Colonic mucosa (tissue), 4 donors: ENCODE results near the gene SEMA5B. TPM values are rescaled to one million over a fixed set of nuclear protein-coding genes. Genes with fewer than 3 reads are reported as not detected.

Experiments
- DNase-seq: peaks from one replicate; pipeline ENCODE4 v3.0.0-alpha.2; 2020
- H3K27ac ChIP-seq: fragments of 200-600 bp; one replicate; pipeline ENCODE4 v1.8.0; 2021
- H3K27me3 ChIP-seq: fragments of 200-600 bp; one replicate; pipeline ENCODE4 v1.8.0; 2021
- H3K36me3 ChIP-seq: fragments of 200-600 bp; one replicate; pipeline ENCODE4 v1.8.0; 2021
- H3K4me1 ChIP-seq: fragments of 200-600 bp; one replicate; pipeline ENCODE4 v1.8.0; 2021; ENCODE audit warnings: mild to moderate bottlenecking
- H3K4me3 ChIP-seq: fragments of 200-600 bp; one replicate; pipeline ENCODE4 v1.8.0; 2021
- H3K9ac ChIP-seq, 2 donors: one replicate each; pipeline ENCODE4 v1.7.0; 2013; ENCODE audit warnings: control low read depth in 2 of 2, low read depth in 2 of 2, low read length in 2 of 2
- H3K9me3 ChIP-seq: fragments of 200-600 bp; one replicate; pipeline ENCODE4 v1.8.0; 2021
- intact Hi-C: fragments of 100-400 bp; cut with DNase I; formaldehyde crosslinking; loops from one replicate; pipeline ENCODE4 v1.14.1; 2022
- total RNA-seq, 2 donors: library from RNA; stranded (reverse); fragmentation: NEBNext Ultra II Directional in 1 of 2; extraction: Animal tissue kit (Norgen Biotek cat#: 25700) in 1 of 2; gene quantifications; one replicate each; pipeline ENCODE4 v1.2.1, GENCODE V29; 2021
- TF ChIP-seq, protein P1 (sequence below): fragments of 200-600 bp; IDR thresholded peaks from one replicate; pipeline ENCODE4 v1.8.0; 2022; ENCODE audit warnings: antibody characterized with exemption, mild to moderate bottlenecking
- donor health status: healthy.
- donor health status: DM: no; HTN: no; CAD: no.
- donor health status: DM: no; HTN: no; CAD: no.

SEMA5B gene
- total RNA-seq, 2 donors from 2014 or later: 0.40 to 1.3 TPM

DNA sequence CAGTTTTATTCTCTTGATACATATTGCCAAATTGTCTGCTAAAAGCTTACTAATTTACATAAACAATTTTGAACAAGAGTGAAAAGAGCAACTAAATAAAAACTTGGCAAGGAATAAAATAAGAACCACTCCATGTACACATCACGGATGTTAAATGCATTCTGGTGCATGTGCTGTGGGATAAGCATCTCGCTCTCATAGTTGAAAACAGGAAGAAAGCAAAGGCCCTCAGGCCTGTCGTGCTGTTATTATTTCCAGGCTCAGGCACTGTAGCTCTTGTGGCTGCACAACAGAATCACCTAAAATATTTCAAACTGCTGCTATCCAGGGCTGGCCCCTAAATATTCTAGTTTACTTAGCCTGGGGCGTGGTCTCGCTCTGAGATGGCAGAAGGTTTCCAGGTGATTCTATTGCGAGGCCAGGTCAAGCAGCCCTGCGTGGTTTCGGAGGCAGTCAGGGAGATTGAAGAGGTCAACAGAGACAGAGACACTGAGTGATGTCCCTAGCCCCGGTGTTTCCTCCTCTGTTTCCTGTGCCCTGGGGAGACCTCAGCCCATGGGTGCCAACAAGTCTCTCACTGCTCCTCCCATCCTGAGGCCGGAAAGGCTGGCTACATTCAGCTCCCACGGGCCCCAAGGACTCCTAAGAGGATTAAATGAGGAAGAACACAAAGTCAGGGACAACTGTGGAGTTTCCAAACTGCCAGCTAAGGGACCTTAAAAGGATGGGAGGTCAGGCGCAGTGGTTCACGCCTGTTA is 21.1 kb upstream of the SEMA5B start:
- H3K9me3 ChIP-seq: no peaks in the 10 kb centered on the region
- TF ChIP-seq, protein P1, sequence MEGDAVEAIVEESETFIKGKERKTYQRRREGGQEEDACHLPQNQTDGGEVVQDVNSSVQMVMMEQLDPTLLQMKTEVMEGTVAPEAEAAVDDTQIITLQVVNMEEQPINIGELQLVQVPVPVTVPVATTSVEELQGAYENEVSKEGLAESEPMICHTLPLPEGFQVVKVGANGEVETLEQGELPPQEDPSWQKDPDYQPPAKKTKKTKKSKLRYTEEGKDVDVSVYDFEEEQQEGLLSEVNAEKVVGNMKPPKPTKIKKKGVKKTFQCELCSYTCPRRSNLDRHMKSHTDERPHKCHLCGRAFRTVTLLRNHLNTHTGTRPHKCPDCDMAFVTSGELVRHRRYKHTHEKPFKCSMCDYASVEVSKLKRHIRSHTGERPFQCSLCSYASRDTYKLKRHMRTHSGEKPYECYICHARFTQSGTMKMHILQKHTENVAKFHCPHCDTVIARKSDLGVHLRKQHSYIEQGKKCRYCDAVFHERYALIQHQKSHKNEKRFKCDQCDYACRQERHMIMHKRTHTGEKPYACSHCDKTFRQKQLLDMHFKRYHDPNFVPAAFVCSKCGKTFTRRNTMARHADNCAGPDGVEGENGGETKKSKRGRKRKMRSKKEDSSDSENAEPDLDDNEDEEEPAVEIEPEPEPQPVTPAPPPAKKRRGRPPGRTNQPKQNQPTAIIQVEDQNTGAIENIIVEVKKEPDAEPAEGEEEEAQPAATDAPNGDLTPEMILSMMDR: no peak
- no peak overlapping the region for H3K27ac ChIP-seq
- no peak overlapping the region for H3K4me3 ChIP-seq
- H3K9ac ChIP-seq: no peak overlapping the region
- H3K4me1 ChIP-seq: no peaks in the 10 kb centered on the region
- no peaks in the 10 kb centered on the region for H3K36me3 ChIP-seq
- intact Hi-C loops: no loop called here
- no peaks in the 10 kb centered on the region for H3K27me3 ChIP-seq
- DNase-seq: no peak

DNA sequence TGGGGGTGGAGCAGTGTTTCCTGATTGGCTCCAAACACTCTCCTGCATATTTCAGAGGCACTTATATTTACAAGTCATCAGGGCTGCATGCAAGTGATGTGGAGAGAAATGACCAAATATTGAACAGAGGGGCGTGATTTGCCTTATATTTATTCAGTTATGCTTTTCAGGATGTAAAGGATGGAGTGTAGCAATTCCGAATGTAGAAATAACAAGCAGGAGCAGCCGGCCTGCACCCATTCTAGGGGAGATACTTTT is 19.4 kb upstream of the SEMA5B start:
- intact Hi-C loops: no loop called here
- no peak overlapping the region for H3K9ac ChIP-seq
- H3K4me3 ChIP-seq: no peak overlapping the region
- H3K27ac ChIP-seq: no peak overlapping the region
- no peak for DNase-seq
- no peaks in the 10 kb centered on the region for H3K27me3 ChIP-seq
- H3K9me3 ChIP-seq: no peaks in the 10 kb centered on the region
- H3K36me3 ChIP-seq: no peaks in the 10 kb centered on the region
- TF ChIP-seq, protein P1: no peak
- no peaks in the 10 kb centered on the region for H3K4me1 ChIP-seq

DNA sequence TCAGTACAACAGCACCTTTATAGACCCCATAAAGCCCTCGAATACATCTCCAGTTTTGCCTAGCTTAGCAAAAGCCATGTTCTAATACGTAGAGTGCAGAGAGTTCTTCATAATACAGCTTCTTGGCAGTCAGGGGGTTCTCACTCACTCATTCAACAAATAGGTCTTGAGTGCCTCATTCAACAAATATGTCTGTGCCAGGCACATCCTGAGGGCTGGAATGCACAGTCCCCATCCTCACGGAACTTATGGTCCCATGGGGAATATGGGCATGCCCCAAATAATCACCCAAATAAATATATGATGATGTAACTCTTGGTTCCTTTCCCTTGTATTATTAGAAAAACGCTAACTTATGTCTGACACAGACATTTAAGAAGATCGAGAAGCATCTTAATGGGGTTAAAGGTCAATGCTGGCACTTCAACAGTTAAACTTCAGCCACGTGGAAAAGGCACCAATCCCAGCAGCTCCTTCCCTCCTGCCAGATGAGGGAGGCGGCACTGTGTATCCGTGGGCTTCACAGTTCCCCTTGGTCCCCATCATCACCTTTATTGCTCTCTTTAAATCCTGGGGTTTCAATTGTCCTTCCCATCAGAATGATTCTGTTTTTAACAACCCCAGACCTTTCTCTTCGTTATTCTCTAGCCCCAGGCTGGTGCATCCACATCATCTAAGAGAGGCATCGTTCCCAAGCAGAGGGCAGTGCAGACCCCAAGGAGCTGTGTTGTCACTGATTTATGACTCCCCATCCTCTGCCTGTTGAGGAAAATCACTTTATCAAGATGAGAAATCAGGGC is 18.9 kb upstream of the SEMA5B start:
- TF ChIP-seq, protein P1: no peak
- intact Hi-C loops: no loop called here
- no peak overlapping the region for H3K27ac ChIP-seq
- H3K27me3 ChIP-seq: no peaks in the 10 kb centered on the region
- no peaks in the 10 kb centered on the region for H3K4me1 ChIP-seq
- H3K9ac ChIP-seq: no peak overlapping the region
- H3K36me3 ChIP-seq: no peaks in the 10 kb centered on the region
- no peaks in the 10 kb centered on the region for H3K9me3 ChIP-seq
- no peak overlapping the region for H3K4me3 ChIP-seq
- no peak for DNase-seq

DNA sequence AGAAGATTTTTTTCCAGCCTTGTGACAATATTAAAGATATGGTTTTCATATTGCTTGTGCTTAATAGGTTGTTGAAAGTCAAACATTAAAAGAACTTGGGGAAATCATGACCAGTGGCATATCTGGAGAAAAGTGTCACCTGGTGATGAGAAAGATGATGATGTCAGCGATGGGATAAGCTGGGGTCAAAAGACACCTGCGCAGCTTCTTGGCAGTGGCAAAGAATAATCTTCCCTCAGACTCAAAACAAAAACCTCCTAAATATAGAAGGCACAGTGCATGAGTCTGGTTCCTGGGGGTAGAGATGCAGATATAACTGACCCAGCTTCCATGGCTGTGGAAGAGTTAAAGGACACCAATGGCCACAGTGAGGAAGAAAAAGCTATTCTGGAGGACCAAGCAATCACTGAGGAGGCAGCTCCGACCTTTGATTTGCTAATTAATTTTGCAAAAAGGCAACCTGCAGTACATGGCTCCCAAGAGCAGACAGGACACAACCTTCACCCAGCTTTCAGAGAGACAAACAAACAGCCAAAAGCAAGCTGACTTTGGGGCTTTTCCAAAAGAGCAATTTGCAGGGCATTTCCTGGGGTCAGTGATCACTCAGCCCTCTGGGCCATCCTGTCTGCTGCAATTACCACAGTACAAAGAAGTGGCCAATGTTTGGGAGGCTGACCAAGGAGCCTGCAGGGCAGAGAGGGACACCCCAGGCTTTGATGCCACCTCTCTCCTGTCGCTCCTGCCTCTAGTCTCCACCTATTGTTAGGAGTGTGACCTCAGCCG is 17.6 kb upstream of the SEMA5B start:
- no peaks in the 10 kb centered on the region for H3K9me3 ChIP-seq
- DNase-seq: no peak
- H3K27ac ChIP-seq: no peak overlapping the region
- no peaks in the 10 kb centered on the region for H3K36me3 ChIP-seq
- intact Hi-C loops: no loop called here
- TF ChIP-seq, protein P1: no peak
- H3K4me3 ChIP-seq: no peak overlapping the region
- H3K9ac ChIP-seq: no peak overlapping the region
- H3K4me1 ChIP-seq: no peaks in the 10 kb centered on the region
- H3K27me3 ChIP-seq: no peaks in the 10 kb centered on the region

DNA sequence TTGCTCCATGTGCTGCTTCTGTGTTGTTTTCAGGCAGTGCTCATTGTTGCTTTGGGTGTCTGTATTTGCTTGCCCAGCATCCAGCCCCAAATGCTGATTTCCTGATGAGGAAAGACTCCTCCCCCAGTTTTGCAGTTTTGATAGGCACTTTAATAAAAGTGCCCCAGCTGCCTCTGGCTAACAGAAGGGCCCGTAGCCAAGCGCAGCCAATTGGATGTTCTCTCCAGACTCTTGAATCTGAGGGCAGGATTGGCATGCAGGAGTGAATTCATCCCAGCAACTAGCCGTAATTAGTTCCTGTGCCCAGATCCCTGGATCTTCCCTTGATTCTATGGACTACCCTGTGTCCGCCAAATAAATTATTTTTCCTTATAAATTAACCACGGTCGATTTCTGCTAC is 14.8 kb upstream of the SEMA5B start:
- Histone ChIP-seq H3K27ac (no peak overlapping the region), H3K4me1 (no peaks in the 10 kb centered on the region), H3K9ac (no peak overlapping the region), H3K9me3 (no peaks in the 10 kb centered on the region), H3K4me3 (no peak overlapping the region), H3K27me3 (no peaks in the 10 kb centered on the region), H3K36me3 (no peaks in the 10 kb centered on the region)
- TF ChIP-seq, protein P1: no peak
- no peak for DNase-seq
- intact Hi-C loops: no loop called here
